VCaP (cell line): ENCODE results near the gene PHLDB1.

Experiments used
- H3K27ac ChIP-seq: fragments of 450-650 bp; 2 replicates; pipeline ENCODE4 v1.5.1; 2017
- TF ChIP-seq, protein P1 (sequence below): fragments of 450-650 bp; conservative IDR thresholded peaks from 2 replicates; pipeline ENCODE4 v1.5.1; 2017; ENCODE audit warnings: mild to moderate bottlenecking, moderate library complexity

The PHLDB1 gene

DNA sequence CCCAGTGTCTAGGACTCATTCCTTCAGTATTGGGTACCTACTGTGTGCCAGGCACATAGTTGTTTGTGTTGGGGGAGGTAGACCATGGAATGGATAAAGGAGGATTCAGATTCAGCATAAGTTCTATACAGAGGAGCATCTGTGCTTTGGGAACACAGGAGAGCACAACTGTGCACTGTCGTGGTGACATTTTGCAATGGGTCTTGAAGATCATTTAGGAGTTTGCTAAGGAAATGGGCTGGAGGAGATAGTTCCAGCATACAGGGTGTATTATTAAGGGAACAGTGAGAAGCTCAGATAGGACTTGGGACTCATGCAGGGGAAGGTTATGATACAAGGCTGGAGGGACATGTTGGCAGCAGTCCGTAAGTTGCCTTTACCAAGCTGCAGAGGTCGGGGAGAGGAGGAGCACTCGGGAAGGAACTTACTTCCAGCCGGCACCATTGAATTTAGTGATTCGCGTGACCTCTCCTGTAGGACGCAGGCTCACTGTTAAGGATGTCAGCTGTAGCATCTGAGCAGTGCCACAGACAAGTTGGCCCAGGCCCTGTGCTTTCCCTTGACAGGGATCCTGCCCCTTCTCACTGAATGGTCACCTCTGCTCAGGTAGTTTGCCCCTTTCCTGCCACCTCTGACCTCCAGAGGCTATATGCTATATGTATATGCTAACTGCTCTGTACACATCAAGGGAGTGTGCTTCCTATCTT, 46.4 kb downstream of the PHLDB1 start:
- no peak overlapping the region for H3K27ac ChIP-seq
- TF ChIP-seq, protein P1, sequence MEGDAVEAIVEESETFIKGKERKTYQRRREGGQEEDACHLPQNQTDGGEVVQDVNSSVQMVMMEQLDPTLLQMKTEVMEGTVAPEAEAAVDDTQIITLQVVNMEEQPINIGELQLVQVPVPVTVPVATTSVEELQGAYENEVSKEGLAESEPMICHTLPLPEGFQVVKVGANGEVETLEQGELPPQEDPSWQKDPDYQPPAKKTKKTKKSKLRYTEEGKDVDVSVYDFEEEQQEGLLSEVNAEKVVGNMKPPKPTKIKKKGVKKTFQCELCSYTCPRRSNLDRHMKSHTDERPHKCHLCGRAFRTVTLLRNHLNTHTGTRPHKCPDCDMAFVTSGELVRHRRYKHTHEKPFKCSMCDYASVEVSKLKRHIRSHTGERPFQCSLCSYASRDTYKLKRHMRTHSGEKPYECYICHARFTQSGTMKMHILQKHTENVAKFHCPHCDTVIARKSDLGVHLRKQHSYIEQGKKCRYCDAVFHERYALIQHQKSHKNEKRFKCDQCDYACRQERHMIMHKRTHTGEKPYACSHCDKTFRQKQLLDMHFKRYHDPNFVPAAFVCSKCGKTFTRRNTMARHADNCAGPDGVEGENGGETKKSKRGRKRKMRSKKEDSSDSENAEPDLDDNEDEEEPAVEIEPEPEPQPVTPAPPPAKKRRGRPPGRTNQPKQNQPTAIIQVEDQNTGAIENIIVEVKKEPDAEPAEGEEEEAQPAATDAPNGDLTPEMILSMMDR = no peak

- TF ChIP-seq, protein P1 = no peak
- no peak overlapping the region for H3K27ac ChIP-seq
Measured at GRCh38 chr11:118655486-118656190, 48.2 kb downstream of the PHLDB1 start.

DNA sequence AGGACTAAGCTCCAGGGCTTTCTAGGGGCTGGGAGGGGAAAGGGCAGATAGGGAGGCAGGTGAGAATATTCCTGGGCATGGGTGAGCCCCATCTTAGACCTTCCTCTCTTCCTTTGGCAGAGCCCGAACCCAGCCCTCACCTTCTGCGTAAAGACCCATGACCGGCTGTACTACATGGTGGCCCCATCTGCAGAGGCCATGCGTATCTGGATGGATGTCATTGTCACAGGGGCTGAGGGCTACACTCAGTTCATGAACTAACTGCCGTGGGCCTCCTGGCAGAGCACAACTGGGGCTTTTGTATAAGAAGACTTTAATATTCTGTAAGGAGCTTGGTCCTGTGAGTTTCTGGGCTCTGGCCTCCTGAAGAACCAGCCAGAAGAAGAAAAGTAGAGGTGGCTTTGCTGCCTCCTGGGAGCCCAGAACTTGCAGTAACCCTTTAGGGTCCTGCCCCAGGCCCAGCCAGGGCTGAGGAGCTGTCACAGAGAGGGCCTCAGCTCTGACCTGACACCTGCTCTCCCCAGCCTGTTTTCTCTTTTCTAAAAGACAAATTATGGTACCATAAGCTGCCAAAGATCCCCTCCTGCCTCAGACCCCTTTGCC, 49.2 kb downstream of the PHLDB1 start:
- TF ChIP-seq, protein P1 = no peak
- H3K27ac ChIP-seq = no peak overlapping the region

DNA sequence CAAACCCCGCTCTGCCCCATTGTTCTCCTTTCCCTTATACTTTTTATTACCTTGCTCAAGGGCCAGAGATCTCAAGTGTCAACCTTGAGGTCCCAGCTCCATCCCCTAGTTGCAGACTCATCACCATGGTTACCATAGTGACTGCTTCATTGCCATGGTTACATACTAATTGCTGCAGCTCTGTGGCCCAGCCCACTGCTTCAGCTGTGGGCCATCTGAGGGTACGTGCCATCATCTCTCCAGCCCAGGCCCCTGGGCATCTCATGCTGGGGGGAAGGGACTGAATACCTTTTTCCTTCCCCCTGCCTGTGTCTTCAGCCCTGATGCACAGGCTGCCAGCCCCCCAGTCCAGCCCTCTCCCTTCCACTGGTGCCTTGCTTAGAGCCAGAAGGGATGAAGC, 49.8 kb downstream of the PHLDB1 start:
- no peak overlapping the region for H3K27ac ChIP-seq
- TF ChIP-seq, protein P1 = no peak

GRCh38 chr11:118657709-118658428, 50.5 kb downstream of the PHLDB1 start:
- TF ChIP-seq, protein P1 = no peak
- H3K27ac ChIP-seq = no peak overlapping the region

DNA sequence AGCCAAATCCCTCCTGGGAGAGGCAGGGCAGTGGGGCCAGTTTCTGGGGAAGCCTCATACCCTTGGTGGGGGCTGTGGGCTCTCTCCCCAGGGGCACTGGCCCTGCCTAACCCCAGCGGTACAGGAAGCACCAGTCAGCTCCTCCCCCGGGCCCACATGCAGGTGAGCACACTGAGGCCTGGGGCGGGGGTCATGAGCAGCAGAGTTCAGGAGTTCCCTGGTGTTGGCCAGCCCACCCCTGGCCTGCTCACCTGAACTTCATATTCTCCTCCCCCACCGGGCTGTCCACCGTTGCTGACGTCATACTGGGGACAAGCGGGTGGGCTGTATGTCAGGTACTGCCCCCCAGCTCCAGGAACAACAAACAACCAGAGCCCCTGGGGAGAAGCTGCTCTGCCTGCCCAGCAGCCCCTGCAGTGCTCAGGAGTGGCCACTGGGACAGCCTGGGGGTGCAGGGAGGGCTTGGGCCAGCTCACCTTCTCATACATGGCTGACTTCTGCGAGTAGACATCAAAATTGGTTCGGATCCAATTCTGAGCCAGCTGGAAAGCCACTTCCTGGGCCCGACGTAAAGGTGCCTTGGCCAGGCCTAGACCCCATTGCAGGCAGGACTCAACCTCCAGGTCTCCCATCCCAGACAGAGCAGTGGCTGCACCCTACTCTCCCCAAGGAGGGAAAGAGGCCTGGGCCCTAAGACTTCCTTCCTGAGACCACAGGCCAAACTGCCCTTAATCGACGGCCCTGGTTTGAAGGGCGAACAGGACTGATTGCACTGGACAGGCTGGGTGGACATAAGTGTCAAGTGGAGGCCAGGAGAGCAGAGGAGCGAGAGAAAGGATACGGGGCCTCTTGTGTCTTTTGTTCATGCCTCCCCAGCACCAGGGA, 51.3 kb downstream of the PHLDB1 start:
- TF ChIP-seq, protein P1 = no peak
- H3K27ac ChIP-seq = no peak overlapping the region; the same call in 1 of the 2 replicates
